Upper lobe of left lung (tissue), 6 donors: ENCODE data around the gene CFAP74. TPM values are rescaled to one million over a fixed set of nuclear protein-coding genes. Genes with fewer than 3 reads are reported as not detected.

Experiments
- ATAC-seq, 2 donors: fragments of 200-7000 bp; cut with Tn5 transposase; one replicate each; pipeline ENCODE4 v1.9.1; 2022; ENCODE audit warnings: mild to moderate bottlenecking in 2 of 2, moderate library complexity in 2 of 2; ENCODE audit not compliant: low FRiP score in 2 of 2
- DNase-seq, 2 donors: peaks; one replicate each; pipeline ENCODE4 v3.0.0-alpha.2; 2019 to 2020
- H3K27ac ChIP-seq, 4 donors: fragments of 200-600 bp; sonication (generic); one replicate each; pipeline ENCODE4 v1.5.1; 2016 to 2019
- H3K27me3 ChIP-seq, 4 donors: fragments of 200-600 bp; sonication (generic); one replicate each; pipeline ENCODE4 v1.5.1; 2017 to 2019
- H3K36me3 ChIP-seq, 4 donors: fragments of 200-600 bp; sonication (generic); one replicate each; pipeline ENCODE4 v1.5.1; 2016 to 2019
- H3K4me1 ChIP-seq, 4 donors: fragments of 200-600 bp; sonication (generic); one replicate each; pipeline ENCODE4 v1.5.1; 2018 to 2019
- H3K4me3 ChIP-seq, 4 donors: fragments of 200-600 bp; sonication (generic); one replicate each; pipeline ENCODE4 v1.5.1; 2017 to 2019; ENCODE audit warnings: mild to moderate bottlenecking in 2 of 4, moderate library complexity in 1 of 4
- H3K9me3 ChIP-seq, 4 donors: fragments of 200-600 bp; sonication (generic); one replicate each; pipeline ENCODE4 v1.5.1; 2018 to 2019
- EP300 ChIP-seq, 4 donors: sonication (generic); formaldehyde crosslinking; IDR thresholded peaks; one replicate each; pipeline ENCODE4 v1.5.1; 2017; ENCODE audit warnings: antibody characterized with exemption in 4 of 4, control low read depth in 2 of 4
- POLR2A ChIP-seq, 4 donors: fragments of 450-650 bp; IDR thresholded peaks; one replicate each; pipeline ENCODE4 v1.5.1; 2016 to 2017; ENCODE audit warnings: antibody characterized with exemption in 4 of 4, mild to moderate bottlenecking in 2 of 4
- POLR2AphosphoS5 ChIP-seq, 2 donors: sonication (generic); formaldehyde crosslinking; IDR thresholded peaks; one replicate each; pipeline ENCODE4 v1.5.1; 2017; ENCODE audit warnings: antibody characterized with exemption in 2 of 2
- WGBS, 2 donors: methylation state at CpG; one replicate each; pipeline ENCODE4 v1.1.5; 2017 to 2018; 5-methylcytosine and 5-hydroxymethylcytosine counted together
- total RNA-seq, 6 donors: library from RNA; depleted of rRNA in 4 of 6; stranded (reverse); fragments of >200 nt in 4 of 6; gene quantifications; one replicate each; pipeline versions ENCODE4 v1.1.0 to v1.2.1, GENCODE V29; 2016 to 2021
- TF ChIP-seq, protein P1 (sequence below), 6 experiments: fragments of 450-650 bp in 4 of 6; fragments of 200-600 bp in 2 of 6; sonication (generic) in 2 of 6; IDR thresholded peaks; one replicate each; pipeline ENCODE4 v1.5.1; 2016 to 2019; ENCODE audit warnings: antibody characterized with exemption in 6 of 6
- donor health status: DM: no; HTN: no; CAD: no; lungs with moderate emphysema.
- donor health status: DM: no; HTN: yes; CAD: no; lungs with severe emphysema.

The CFAP74 gene
- total RNA-seq, 6 donors from 2014 or later, result 0.14 to 19.8 (median 6.2) TPM

DNA sequence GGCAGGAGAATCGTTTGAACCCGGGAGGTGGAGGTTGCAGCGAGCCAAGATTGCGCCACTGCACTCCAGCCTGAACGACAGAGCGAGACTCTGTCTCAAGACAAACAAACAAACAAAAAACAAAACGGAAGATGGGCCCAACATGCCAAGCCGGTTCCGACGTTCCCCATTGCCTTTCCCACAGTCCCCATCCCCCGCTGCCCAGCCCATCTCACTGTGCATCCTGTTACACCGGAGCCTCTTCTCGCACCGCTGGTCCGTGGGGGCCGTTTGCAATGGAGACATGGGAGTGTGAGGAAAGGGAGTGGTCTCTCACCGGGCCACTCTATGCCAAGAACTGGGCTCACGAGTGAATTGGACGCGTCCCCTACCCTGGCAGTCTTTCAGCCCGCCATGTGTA, 1.3 kb upstream of the CFAP74 start:
- ATAC-seq, result no peak
- no peak for TF ChIP-seq POLR2AphosphoS5 (IDR thresholded peaks at IDR 0.05)
- TF ChIP-seq POLR2A (IDR thresholded peaks at IDR 0.05), result no peak
- TF ChIP-seq EP300 (IDR thresholded peaks at IDR 0.05), result no peak
- TF ChIP-seq, protein P1, sequence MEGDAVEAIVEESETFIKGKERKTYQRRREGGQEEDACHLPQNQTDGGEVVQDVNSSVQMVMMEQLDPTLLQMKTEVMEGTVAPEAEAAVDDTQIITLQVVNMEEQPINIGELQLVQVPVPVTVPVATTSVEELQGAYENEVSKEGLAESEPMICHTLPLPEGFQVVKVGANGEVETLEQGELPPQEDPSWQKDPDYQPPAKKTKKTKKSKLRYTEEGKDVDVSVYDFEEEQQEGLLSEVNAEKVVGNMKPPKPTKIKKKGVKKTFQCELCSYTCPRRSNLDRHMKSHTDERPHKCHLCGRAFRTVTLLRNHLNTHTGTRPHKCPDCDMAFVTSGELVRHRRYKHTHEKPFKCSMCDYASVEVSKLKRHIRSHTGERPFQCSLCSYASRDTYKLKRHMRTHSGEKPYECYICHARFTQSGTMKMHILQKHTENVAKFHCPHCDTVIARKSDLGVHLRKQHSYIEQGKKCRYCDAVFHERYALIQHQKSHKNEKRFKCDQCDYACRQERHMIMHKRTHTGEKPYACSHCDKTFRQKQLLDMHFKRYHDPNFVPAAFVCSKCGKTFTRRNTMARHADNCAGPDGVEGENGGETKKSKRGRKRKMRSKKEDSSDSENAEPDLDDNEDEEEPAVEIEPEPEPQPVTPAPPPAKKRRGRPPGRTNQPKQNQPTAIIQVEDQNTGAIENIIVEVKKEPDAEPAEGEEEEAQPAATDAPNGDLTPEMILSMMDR (IDR thresholded peaks at IDR 0.05), result no peak

DNA sequence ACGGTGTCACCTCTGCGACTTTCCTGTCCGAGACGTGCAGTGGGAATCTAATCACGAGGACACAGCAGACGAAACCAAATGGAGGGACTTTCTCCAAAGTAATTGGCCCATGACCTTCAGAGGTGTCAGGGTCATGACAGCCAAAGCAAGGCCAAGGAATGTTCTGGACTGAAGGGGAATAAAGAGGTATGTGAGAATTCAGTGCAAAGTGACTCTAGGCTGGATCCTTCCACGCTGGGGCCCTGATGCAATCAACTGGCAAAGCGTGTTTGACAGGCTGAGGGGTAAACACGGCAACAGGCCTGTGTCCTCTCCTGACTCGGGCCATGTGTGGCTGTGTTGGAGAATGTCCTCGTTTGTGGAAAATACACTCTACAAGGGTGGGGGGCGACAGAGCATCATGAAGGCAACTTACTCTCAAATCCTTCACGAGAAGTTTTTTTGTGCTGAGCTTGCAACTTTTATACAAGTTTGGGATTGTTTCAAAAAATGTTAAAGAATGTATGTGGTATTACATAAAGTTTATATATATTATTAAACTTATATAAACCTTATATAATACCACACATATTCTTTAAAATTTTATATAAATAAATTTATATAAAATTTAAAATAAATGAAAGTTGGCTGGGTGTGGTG, 1.7 kb downstream of the CFAP74 start:
- H3K27ac ChIP-seq, result no peak overlapping the region
- DNase-seq (peak in 1 of 2 donors; percentile 49), ATAC-seq (peak in 1 of 2 donors; percentile 79)
- no peaks in the 10 kb centered on the region for H3K36me3 ChIP-seq
- no peak overlapping the region for H3K4me3 ChIP-seq
- H3K9me3 ChIP-seq, result no peaks in the 10 kb centered on the region
- TF ChIP-seq POLR2A (IDR thresholded peaks at IDR 0.05) (no peak), POLR2AphosphoS5 (IDR thresholded peaks at IDR 0.05) (peak; percentile 39 to 70), EP300 (IDR thresholded peaks at IDR 0.05) (peak in 1 of 4 donors; percentile 16)
- TF ChIP-seq, protein P1 (IDR thresholded peaks at IDR 0.05), result no peak
- peaks cover 0 to 11% (median 0%) of the 10 kb centered on the region in 4 donors for H3K27me3 ChIP-seq
- 66 to 70% methylated on average over 13 of the region's 13 CpGs for WGBS, 2 donors
- H3K4me1 ChIP-seq, result peaks cover 0 to 8% (median 6%) of the 10 kb centered on the region in 4 donors

More for the DNA sequence above, 1.3 kb upstream of the CFAP74 start:
- H3K9me3 ChIP-seq, result no peaks in the 10 kb centered on the region
- no peaks in the 10 kb centered on the region for H3K36me3 ChIP-seq
- no peak overlapping the region for H3K4me3 ChIP-seq
- no peak overlapping the region for H3K27ac ChIP-seq
- H3K27me3 ChIP-seq, result peaks cover 0 to 11% (median 0%) of the 10 kb centered on the region in 4 donors
- DNase-seq, result peak in 1 of 2 donors; percentile 36
- peaks cover 0 to 8% (median 6%) of the 10 kb centered on the region in 4 donors for H3K4me1 ChIP-seq
- 71 to 79% methylated on average over 20 to 21 of the region's 21 CpGs for WGBS, 2 donors

DNA sequence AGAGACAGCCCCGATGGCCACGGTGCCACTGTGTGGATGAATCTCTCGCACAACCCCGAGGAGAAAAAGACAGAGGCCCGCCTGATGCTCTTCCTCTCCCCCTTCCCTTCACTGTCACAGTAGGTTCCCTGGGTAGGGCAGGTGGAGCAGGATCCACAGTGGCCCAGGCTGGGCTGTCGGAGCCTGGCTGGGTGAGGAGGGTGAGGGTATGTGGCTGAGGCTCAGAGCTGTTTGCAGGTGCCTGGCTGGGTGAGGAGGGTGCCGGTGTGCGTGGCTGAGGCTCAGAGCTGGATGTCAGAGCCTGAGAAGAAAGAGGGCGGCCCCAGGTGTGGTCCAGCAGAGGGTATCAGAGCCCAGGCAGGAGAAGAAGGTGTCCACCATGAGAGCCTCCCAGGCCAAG, 2.7 kb downstream of the CFAP74 start:
- 88 to 93% methylated on average over 9 of the region's 9 CpGs for WGBS, 2 donors
- ATAC-seq, result peak in 1 of 2 donors; percentile 34
- no peak overlapping the region for H3K27ac ChIP-seq

DNA sequence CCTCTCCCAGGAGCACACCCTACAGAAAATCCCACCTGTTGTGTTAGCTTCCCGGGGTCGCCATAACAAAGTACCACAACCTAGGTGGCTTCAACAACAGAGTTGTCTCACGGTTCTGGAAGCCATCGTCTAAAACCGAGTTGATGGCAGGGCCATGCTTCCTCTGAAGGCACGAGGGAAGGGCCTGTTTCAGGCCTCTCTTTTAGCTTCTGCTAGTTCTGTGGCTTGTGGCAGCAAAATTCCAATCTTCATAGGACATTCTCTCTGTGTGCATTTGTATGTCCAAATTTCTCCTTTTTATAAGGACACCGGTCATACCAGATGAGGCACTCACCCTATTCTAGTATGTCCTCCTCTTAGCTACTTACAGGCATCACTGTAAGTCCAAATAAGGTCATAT, 3.2 kb downstream of the CFAP74 start:
- Histone ChIP-seq H3K4me3 (no peak overlapping the region), H3K27ac (no peak overlapping the region), H3K27me3 (peaks cover 0 to 11% (median 0%) of the 10 kb centered on the region in 4 donors), H3K4me1 (peaks cover 0 to 15% (median 10%) of the 10 kb centered on the region in 4 donors), H3K9me3 (no peaks in the 10 kb centered on the region), H3K36me3 (no peaks in the 10 kb centered on the region)
- 84 to 86% methylated on average over 7 of the region's 7 CpGs for WGBS, 2 donors
- no peak for DNase-seq
- no peak for ATAC-seq
- TF ChIP-seq, protein P1 (IDR thresholded peaks at IDR 0.05), result no peak
- TF ChIP-seq POLR2A (IDR thresholded peaks at IDR 0.05), result no peak
- TF ChIP-seq POLR2AphosphoS5 (IDR thresholded peaks at IDR 0.05), result no peak
- no peak for TF ChIP-seq EP300 (IDR thresholded peaks at IDR 0.05)

More for the DNA sequence above, 2.7 kb downstream of the CFAP74 start:
- Histone ChIP-seq H3K4me1 (peaks cover 0 to 15% (median 9%) of the 10 kb centered on the region in 4 donors), H3K4me3 (no peak overlapping the region), H3K9me3 (no peaks in the 10 kb centered on the region), H3K27me3 (peaks cover 0 to 11% (median 0%) of the 10 kb centered on the region in 4 donors), H3K36me3 (no peaks in the 10 kb centered on the region)
- DNase-seq, result peak in 1 of 2 donors; percentile 41
- no peak for TF ChIP-seq POLR2A (IDR thresholded peaks at IDR 0.05)

DNA sequence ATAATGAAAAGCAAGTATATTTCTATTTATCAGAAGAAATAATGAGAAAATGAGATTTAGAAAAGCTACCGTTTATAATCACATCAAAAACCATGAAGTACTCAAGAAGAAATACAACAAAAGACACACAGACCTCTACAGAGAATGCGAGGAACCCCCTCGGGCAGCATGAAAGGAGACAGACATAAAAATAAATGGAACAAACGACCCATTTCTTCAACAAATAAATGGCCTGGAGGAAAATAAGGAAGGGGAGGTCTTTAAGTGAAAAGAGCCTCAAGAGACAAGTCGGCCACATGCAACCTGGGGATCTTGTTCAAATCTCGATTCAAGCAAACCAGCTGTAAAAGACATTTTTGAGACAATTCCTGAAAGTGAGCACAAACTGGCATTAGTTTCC, 6.0 kb downstream of the CFAP74 start:
- Histone ChIP-seq H3K9me3 (no peaks in the 10 kb centered on the region), H3K27me3 (no peaks in the 10 kb centered on the region), H3K36me3 (no peaks in the 10 kb centered on the region), H3K4me3 (no peak overlapping the region), H3K4me1 (peaks cover 0 to 8% (median 4%) of the 10 kb centered on the region in 4 donors), H3K27ac (no peak overlapping the region)
- ATAC-seq (no peak), DNase-seq (no peak)
- TF ChIP-seq EP300 (IDR thresholded peaks at IDR 0.05), result no peak
- TF ChIP-seq, protein P1 (IDR thresholded peaks at IDR 0.05), result no peak
- TF ChIP-seq POLR2AphosphoS5 (IDR thresholded peaks at IDR 0.05), result no peak
- TF ChIP-seq POLR2A (IDR thresholded peaks at IDR 0.05), result no peak
- WGBS, 2 donors, result 72 to 80% methylated on average over 6 of the region's 6 CpGs
